Inferior parietal cortex (tissue), 1 donor: ENCODE results near the gene PUSL1.
"Not testable (repeated sequence)": the region's sequence is repeated elsewhere in the genome, so short reads cannot be mapped to it uniquely, and the experiment has no call there.

Source experiments
- DNase-seq: peaks from one replicate; pipeline ENCODE4 v3.0.0-alpha.2; 2016; ENCODE audit errors: extremely low spot score

Gene PUSL1

DNA sequence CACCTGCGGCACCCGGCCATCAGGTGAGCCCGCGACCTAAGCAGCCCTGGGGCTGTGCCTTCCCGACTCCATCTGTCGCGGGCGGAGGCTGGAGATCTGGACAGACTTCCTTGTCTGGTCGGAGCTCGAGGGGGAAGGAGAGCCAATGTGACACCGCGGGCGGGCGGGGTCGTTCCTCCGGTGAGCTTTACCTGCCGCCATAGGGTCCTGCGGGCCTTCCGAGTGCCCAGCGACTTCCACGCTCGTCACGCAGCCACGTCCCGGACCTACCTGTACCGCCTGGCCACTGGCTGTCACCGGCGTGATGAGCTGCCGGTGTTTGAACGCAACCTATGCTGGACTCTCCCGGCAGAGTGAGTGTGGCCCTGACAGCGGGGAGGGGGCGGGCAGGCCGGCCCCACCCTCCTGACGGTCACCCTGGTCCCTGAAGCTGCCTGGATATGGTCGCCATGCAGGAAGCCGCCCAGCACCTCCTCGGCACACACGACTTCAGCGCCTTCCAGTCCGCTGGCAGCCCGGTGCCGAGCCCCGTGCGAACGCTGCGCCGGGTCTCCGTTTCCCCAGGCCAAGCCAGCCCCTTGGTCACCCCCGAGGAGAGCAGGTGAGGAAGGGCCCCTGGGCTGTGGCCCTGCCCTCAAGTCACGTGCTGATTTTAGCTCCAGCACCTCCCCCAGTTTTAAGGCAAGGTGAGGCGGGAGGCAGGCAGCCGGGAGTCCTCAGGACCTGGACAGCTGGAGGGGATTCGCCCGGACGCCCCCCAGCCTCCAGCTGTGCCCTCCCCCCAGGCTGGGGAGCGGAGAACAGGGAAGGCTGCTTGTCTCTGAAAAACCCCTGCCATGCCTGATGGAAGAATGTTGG is 1.1 kb downstream of the PUSL1 start:
- no peak for DNase-seq

DNA sequence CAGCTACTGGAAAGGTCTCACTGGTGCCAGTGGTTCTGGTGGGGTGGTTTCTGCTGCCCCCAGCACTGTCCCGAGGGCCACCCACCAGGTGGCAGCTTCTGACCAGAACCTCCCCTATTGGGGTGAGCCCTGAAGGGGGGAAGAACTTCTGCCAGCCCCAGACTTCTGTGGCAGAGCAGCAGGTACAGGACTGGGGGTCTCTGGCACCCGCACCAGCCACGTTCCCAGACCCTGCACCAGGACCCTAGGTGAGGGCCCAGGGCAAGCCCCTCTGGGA is 1.6 kb downstream of the PUSL1 start:
- DNase-seq: no peak

DNA sequence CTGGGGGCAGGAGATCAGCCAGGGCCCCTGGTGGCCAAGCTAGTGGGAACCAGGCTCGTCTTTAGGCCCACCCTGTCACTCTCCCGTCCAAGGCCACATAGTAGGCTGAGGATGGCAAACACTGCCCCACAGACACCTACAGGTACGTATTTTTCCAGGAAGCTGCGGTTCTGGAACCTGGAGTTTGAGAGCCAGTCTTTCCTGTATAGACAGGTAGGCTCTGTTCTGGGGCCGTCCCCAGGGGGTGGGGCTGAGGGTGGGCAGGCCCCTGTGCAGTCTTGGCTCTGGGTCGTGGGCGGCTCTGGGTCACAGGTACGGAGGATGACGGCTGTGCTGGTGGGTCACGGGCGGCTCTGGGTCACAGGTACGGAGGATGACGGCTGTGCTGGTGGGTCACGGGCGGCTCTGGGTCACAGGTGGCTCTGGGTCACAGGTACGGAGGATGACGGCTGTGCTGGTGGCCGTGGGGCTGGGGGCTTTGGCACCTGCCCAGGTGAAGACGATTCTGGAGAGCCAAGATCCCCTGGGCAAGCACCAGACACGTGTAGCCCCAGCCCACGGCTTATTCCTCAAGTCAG is 2.2 kb downstream of the PUSL1 start:
- DNase-seq: no peak

DNA sequence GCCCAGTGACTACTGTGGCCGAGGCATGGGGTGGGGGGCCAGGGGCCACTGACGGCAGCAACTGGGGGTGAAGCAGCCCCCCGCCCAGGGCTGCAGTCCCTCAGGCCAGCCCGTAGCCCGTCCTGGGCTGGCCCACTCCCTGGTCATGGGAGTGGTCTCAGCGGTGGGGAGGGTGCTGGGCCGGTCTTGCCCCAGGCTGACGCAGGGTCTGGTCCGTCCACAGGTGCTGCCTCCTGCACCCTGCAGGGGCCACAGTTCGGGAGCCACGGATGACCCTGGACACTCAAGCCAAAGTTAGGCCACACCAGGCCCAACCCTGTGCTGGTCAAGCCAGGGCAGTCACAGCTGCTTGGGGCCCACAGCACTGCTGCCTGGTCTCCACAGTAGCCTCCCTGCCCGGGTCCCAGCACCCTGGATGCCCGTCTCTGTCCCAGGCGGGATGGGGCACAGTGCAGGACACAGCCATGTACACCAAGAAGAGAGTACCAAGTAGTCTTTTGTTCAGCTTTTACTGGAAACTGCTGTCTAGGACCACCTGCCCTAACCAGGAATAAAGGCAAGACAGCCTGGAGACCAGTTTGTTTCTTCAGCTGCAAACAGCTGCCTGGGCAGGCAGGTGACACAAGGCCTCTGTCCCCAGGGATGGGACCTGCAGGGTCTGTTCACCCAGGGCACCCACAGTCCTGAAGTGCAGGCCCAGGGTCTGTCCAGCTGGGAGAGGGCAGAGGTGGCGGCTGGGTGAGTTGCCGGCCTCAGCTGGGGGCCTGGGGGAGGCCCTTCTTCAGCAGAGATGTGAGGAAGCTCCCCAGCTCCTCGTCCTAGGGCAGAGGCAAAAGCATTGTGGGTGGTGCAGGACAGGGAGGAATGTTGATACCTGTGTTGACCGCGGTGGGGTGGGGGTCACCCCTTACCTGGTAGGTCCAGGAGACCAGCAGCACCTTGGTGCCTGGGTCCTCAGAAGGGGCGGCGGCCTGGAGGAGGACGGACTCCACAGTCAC is 3.0 kb downstream of the PUSL1 start:
- DNase-seq: no peak

DNA sequence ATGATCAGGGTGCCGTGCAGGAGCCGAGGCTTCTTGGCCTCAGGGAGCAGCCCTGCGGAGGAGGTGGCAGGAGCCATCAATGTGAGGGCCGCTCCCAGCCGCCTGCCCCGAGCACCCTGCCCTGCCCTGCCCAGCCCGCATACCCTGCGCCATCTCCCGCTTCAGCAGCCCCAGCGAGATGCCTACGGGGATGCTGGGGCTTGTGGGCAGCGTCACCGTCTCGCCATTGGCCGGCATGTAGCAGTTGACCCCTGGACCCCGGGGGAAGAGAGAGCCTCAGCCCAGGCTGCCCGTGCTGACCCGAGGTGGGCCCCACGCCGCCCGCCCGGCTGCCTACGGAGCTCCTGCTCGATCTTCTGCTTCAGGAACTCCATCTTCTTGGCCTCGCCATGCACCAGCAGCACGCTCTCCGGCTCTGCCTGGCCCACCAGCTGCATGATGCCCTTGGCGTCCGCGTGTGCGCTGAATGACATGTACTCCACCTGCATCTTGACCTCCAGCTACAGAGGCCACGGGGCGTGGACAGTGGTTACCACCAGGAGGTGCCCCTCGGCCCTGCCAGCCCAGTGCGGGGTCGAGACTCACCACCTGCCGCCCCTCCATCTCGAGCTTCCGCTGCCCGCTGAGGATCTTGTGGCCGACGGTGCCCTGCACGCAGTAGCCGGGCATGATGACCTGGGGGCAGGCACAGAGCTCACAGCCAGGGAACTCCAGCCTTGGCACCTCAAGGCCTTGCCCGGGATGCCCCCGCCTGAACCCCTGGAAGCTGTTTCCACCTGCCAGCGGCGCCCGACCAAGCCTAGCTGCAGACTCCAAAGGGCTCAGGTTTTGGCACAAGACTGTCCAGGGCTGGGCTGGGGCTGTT is 4.3 kb downstream of the PUSL1 start:
- DNase-seq: no peak

DNA sequence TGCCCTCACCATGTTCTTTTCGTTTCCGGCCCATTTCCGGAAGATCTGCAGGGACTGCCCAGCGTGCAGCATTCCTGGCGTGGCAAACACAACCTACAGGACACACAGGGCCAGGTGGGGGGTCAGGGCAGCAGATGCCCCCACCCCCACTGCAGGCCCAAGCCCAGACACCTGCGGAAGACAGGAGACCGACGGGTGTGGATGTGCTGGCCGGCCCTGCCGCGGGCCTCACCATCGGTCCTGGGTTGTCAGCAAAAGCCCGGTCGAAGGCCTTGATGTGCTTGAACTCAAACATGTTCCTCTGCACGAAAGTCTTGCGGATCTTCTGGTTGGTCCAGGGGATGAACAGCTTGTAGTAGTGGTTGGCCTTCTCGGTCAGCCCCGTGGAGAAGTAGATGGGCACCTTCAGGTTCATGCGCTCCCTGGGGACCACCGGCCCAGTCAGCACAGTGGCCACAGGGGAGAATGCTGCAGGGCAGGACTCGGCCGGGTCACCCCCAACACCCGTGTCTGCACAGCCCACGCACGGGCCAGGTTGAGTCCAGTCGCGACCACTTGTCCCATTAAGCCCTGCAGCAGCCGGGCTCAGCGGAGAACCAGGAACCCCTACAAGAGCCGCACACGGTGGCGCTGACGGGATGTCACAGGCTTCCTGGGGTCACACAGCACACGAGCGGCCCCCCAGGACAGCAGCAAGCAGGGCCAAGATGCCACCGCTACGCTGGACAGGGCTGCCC is 5.3 kb downstream of the PUSL1 start:
- no peak for DNase-seq

DNA sequence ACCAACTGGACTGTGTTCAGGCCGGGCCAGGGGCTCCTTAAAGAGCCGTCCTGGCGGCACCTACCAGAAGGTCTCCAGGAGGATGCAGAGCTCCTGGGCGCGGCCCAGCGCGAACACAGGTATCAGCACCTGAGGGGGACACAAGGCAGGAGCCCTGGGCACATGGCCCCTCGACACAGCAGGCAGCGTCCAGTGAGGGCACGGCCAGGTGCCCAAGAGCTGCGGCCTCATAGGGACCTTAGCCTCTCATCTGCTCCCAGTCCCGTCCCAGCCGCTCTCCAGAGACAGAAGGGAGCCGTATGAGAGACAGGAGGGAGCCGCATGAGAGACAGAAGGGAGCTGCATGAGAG is 5.8 kb downstream of the PUSL1 start:
- DNase-seq: no peak

DNA sequence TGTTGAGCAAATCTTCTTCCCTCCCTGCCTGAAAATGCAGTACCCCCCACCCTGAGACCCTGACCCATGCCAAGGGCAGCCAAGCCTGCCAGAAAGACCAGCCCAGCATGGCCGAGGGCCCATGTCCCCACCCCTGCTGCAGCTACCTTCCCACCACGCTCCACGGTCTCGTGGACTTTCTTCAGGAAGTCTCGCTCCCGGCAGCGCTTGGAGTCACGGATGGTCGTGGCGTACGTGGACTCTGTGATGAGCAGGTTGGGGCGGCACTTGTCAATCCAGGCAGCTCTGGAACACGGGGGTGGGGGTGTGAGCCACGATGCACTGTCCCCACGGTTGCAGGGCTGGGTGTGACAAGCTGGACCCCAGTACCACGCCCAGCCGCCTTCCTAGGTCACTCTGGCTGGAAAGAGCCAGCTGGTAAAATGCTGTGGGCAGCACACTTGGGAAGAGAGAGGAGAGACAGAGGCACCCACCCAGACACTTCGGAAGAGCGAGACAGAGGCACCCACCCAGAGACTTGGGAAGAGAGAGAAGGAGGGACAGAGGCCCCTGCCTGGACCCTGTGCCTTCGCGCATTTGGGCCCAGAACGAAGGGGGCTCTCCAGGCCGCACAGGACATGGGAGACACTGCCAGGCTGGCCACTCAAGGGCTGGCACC is 6.4 kb downstream of the PUSL1 start:
- no peak for DNase-seq

DNA sequence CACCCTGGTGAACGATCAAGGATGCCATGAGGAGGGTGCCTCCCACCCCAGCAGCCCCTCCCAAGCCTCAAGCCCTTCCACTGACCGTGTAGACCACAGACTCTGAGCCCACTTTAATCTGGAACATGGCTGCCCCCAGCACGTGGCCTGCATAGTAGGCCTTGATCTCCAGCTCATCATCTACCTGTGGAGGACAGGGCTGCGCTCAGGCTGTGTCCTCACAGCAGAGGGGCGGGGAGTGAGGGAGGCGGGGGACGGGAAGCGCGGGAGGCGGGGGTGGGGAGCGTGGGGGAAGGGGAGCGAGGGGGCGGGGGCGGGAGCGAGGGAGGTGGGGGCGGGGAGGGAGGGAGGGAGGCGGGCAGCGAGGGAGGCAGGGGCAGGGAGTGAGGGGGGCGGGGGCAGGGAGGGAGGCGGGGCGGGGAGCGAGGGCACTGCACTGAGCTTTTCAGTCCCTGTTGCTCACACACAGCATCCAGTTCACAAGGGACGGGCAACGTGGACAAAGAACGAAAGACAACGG is 7.1 kb downstream of the PUSL1 start:
- DNase-seq: no peak

DNA sequence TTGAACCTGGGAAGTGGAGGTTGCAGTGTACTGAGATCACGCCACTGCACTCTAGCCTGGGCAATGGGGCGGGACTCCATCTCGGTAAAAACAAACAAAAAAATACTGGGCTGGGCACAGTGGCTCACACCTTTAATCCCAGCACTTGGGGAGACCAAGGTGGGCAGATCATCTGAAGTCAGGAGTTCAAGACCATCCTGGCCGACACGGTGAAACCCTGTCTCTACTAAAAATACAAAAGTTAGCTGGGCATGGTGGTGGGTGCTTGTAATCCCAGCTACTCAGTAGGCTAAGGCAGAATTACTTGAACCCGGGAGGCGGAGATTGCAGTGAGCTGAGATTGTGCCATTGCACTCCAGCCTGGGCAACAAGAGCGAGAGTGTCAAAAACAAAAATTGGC is 7.8 kb downstream of the PUSL1 start:
- DNase-seq: not testable (repeated sequence)

DNA sequence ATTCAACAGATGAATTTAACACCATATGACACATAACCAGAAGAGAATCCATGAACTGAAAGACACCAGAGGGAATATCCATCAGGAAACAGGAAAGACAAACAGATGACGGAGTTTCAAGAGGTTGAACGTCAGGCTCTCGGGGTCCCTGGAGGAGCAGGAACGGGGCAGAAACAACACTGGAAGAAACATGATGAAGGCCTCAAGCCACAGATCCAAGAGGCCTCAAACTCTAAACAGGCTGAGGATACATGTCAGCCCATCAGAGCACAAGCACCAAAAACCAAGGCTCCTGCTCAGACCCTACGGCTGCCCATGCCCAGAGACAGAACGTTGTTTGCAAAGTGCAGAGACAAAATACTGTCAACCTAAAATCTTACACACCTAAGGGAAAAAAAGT is 9.0 kb downstream of the PUSL1 start:
- no peak for DNase-seq

DNA sequence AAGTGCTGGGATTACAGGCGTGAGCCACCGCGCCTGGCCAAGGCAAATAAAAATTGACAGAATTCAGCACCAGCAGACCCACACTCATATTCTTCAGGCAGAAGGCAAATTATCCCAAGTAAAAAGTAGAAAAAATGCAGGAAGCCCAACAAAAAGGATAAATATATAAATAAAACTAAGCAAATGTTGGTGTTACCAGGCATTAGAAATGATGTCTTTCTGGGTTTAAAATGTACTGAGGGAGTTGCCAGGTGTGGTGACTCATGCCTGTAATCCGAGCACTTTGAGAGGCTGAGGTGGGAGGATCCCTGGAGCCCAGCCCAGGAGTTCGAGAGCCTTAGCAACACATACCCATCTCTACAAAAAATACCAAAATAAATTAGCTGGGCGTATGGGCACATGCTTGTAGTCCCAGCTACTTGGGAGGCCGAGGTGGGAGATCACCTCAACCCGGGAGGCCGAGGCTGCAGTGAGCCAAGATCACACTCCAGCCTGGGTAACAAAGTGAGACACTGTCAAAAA is 9.8 kb downstream of the PUSL1 start:
- peak; percentile 69 for DNase-seq

DNA sequence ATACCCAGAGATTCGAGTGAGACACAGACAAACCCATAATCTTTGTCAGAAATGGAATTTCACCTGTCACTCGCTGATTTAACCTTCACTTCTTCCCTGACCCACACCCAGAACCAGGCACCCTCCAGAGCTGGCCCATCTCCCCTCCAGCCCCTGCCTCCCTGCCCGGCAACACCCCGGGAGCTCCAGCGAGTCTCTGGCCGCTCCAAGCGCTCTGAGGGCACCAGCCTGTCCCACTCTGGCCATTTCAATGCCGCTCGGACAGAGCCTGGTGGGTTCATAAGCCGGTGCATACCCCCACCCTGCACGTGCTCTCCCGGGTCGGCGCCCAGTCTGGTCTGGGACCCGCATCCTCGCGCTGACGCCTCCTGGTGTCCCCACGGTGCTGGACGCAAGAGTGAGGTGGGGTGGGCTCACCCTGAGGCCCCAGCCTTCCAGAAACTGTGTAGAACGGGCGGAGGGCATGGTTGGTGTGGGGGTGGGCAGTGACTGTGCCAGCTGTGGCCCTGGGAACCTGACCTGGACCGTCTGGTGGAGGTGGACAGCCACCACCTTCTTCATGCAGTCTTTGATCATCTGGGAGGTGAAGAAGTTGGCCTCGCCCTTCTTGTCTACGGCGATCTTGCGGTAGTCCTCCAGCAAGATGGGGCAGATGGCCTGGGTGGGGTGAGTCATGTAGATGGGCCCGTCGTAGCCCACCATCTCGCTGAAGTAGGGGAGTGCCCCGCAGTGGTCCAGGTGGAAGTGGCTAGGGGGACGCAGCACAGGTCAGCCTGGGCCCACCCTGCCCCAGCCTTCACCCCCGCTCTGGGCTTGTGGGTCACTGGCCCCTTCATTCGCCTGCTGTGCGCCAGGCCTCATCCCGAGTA is 10.6 kb downstream of the PUSL1 start:
- no peak for DNase-seq

DNA sequence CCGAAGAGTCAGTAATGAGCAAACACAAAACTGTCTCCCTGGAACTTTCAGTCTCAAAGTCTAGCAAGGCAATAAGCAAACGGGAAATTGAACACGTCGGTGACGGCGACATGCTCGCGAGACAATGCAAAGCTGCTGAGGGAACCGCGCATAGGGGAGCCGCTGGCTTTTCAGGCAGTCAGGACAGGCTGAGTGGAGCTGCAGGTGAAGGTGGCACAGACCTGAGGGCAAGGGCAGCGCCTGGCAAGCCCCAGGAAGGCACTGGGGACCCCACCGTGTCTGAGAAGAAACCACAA is 11.2 kb downstream of the PUSL1 start:
- DNase-seq: no peak

DNA sequence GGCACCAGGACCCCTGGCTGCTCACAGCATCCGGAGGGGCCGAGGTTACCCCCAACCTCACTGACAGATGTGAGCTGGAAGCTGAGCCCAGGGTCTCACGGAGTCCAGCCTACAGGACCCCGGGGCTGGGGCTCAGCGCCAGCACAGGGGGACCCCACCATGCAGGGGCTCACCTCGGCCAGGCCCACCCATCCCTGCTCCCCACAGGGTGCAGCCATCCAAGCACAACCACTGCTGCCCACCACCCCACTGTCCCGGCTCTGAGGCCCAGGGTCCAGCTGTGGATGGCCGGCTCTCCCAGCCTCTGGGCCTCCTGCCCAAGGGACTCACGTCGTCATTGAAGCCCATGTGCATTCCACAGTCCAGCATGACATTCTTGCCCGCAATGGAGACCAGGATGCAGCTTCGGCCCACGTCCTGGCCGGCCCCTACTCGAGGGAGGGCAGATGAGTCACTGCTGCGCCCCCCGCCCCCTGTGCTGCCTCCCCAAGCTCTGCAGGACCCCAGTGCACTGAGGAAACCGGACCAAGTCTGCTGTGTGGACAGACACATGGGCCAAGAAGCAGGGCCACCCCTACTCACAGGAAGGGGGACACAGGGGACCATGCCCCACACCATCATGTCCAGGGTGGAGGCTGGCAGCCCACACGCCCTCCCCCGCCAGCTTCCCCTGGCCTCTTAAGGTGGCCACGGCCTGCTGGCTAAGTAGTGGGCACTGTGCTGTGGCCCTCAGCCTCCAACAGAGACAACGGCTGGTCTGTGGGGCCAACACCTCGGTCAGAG is 12.5 kb downstream of the PUSL1 start:
- DNase-seq: no peak

DNA sequence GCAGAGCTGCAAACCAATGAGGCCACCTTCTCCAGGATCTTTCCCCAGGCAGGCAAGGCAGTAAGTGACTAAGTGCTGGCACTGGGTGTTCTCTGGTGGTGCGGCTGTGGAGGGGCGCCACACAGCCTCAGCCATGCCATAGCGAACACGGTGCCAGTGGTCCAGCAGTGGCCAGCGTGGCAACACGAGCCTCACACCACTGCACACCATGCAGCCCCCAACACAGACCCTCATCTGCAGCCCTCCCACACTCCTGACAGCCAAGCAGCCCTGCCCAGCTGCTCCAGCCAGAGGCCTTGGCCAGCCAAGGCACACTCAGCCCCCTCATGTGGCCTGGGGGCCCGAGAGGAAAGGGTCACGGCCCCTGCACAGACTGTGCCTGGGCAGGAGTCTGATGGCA is 13.1 kb downstream of the PUSL1 start:
- no peak for DNase-seq

DNA sequence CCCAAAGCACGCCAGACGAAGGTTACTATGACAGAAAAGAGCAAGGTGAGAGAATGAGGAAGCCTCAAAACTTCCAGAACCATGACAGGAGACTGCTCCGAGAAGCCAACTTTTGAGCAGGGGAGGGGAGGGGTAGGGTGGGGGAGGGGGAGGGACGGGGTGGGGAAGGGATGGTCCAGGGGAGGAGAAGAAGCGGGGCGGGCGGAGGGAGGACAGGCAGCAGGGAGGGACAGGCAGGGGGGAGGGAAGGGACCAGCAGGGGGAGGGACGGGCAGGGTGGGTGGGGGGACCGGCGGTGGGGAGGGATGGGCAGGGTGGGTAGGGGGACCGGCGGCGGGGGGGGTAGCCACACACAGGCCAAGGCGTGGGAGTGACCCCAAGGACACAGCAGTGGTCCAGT is 14.0 kb downstream of the PUSL1 start:
- no peak for DNase-seq

DNA sequence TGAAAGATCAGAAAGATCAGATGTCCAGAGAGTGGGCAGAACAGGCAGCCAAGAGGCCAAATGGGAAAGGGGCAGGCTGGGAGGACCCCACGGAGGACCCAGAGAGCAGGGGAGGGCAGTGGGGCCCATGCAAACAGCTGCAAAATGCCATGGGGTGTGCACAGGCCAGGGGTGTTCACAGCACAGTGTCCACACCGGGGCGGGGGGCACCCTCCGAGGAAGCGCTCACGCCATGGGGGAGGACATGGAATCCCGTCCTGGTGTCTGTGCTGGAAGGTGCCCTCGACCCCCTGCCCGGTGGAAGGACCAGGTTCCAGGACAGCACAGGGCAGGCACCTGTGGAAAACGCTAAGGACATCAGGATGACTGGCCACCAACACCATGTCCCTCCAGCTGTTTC is 14.6 kb downstream of the PUSL1 start:
- no peak for DNase-seq
